ENCODE measurements around the gene RASEF.

The RASEF gene

DNA sequence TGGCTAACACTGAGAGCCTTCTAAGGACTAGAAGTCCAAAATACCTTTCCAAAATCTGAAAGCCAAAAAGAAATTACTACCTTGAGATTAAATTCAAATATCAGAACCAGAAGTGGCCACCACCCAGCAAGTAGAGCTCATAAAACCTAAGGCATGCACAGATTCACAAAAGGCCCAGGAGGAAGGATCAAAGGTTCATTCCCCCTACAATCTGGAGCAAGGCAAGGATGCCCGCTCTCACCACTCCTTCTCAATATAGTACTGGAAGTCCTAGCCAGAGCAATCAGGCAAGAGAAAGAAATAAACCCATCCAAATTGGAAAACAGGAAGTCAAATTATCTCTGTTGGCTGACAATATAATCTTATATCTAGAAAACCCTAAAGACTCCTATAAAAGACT, 6.0 kb downstream of the RASEF start:
- Histone ChIP-seq H3K4me3 (no peak overlapping the region), H3K27ac (no peak overlapping the region)
- TF ChIP-seq, protein P1, sequence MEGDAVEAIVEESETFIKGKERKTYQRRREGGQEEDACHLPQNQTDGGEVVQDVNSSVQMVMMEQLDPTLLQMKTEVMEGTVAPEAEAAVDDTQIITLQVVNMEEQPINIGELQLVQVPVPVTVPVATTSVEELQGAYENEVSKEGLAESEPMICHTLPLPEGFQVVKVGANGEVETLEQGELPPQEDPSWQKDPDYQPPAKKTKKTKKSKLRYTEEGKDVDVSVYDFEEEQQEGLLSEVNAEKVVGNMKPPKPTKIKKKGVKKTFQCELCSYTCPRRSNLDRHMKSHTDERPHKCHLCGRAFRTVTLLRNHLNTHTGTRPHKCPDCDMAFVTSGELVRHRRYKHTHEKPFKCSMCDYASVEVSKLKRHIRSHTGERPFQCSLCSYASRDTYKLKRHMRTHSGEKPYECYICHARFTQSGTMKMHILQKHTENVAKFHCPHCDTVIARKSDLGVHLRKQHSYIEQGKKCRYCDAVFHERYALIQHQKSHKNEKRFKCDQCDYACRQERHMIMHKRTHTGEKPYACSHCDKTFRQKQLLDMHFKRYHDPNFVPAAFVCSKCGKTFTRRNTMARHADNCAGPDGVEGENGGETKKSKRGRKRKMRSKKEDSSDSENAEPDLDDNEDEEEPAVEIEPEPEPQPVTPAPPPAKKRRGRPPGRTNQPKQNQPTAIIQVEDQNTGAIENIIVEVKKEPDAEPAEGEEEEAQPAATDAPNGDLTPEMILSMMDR (IDR thresholded peaks at IDR 0.05): no peak
- DNase-seq (ENCODE audit: low spot score): no peak

- DNase-seq (ENCODE audit: low spot score): no peak
- TF ChIP-seq, protein P1 (IDR thresholded peaks at IDR 0.05): no peak
- H3K27ac ChIP-seq: no peak overlapping the region
- H3K4me3 ChIP-seq: no peak overlapping the region
Observed at GRCh38 chr9:83056174-83056573, 6.8 kb downstream of the RASEF start.

GRCh38 chr9:83047839-83048775, 14.8 kb downstream of the RASEF start:
- DNase-seq (ENCODE audit: low spot score): no peak
- no peak overlapping the region for H3K4me3 ChIP-seq
- no peak overlapping the region for H3K27ac ChIP-seq
- TF ChIP-seq, protein P1 (IDR thresholded peaks at IDR 0.05): no peak

DNA sequence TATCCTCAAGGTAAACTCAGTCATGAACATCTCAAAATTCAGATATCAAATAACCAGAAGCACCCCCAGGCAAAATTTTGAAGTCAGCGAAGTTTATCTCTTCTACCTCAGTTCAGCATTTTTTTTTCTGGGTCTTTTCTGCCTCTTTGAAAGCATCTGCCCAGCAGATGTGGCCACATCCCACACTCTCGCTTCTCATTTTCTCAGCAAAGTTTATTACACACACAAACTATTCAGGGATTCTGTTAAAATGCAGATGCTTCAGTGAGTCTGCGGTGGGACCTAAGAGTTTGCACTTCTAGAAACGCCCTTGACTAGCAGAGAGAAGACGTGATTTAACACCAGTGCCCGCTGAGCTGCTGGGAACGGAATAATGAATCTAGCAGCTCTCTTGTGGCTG, 19.3 kb downstream of the RASEF start:
- Histone ChIP-seq H3K4me3 (no peak overlapping the region), H3K27ac (no peak overlapping the region)
- TF ChIP-seq, protein P1 (IDR thresholded peaks at IDR 0.05): no peak
- no peak for DNase-seq (ENCODE audit: low spot score)

GRCh38 chr9:83041771-83042170, 21.2 kb downstream of the RASEF start:
- Histone ChIP-seq H3K27ac (no peak overlapping the region), H3K4me3 (no peak overlapping the region)
- DNase-seq (ENCODE audit: low spot score): no peak
- TF ChIP-seq, protein P1 (IDR thresholded peaks at IDR 0.05): no peak

DNA sequence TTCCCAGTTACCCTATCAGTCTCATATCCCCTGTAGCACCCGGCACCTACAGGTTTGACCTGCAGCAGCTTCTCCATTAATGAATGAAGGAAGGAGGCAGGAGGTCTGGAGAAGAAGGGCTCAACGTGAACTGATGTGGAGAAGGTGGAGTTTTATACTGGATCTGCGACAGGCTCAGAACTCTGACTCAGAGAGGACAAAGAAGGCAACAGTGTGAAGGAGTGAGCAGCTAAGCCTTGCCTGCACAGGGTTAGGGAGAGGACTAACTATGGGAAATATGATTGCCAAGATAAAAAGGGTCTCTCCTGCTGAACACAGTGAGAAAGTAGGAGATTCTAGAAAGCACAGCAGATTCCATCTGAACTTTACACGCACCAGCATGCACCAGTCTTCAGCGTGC, 23.6 kb downstream of the RASEF start:
- H3K27ac ChIP-seq: no peak overlapping the region
- no peak for DNase-seq (ENCODE audit: low spot score)

More for the DNA sequence above, 23.6 kb downstream of the RASEF start:
- TF ChIP-seq, protein P1 (IDR thresholded peaks at IDR 0.05): no peak
- no peak overlapping the region for H3K4me3 ChIP-seq
